GM12878 (cell line): ENCODE measurements around the gene ADCY10. TPM values are rescaled to one million over a fixed set of nuclear protein-coding genes. Genes with fewer than 3 reads are reported as not detected.

Experiments
- ATAC-seq: fragments of 200-7000 bp; cut with Tn5 transposase; 3 replicates; pipeline ENCODE4 v1.9.1; 2020; ENCODE audit warnings: mild to moderate bottlenecking, moderate library complexity
- BruUV-seq: library from RNA; stranded (reverse); fragments of 400-500 nt; replicated peaks from 2 replicates; lab custom pipeline; 2021; lab: Mats Ljungman, UMichigan
- CTCF ChIA-PET: fragments of 300-600 bp; sonication (Branson Sonifier 250); formaldehyde crosslinking; extraction: SDS; loops from one replicate; lab custom pipeline; 2021; ENCODE audit warnings: inconsistent platforms; lab: Yijun Ruan, JAX
- POLR2A ChIA-PET: fragments of 350-600 bp; formaldehyde crosslinking; extraction: SDS; loops from one replicate; lab custom pipeline; 2021; ENCODE audit warnings: inconsistent platforms; lab: Charles Lee
- RAD21 ChIA-PET: fragments of 300-600 bp; sonication (Branson Sonifier 250); formaldehyde crosslinking; loops from one replicate; lab custom pipeline; 2023; ENCODE audit warnings: antibody characterized with exemption; ENCODE audit not compliant: unreplicated experiment; lab: Charles Lee
- SMC1A ChIA-PET: fragments of 300-600 bp; sonication (Branson Sonifier 250); formaldehyde crosslinking; loops from one replicate; lab custom pipeline; 2023; ENCODE audit not compliant: unreplicated experiment, uncharacterized antibody; lab: Charles Lee
- DNase-seq: peaks from one replicate; pipeline ENCODE4 v3.0.0-alpha.2; 2011; ENCODE audit warnings: low read depth, low spot score
- FAIRE-seq: peaks from 3 replicates; lab custom pipeline; 2011; peaks lifted over from hg19 to GRCh38; lab: Jason Lieb, UNC
- H2AFZ ChIP-seq: 2 replicates; pipeline ENCODE4 v1.6.0; 2011; ENCODE audit warnings: low read depth, low read length, control low read depth; ENCODE audit not compliant: control insufficient read depth
- H3K27ac ChIP-seq: 2 replicates; pipeline ENCODE4 v1.5.1; 2011; ENCODE audit warnings: control low read depth; ENCODE audit not compliant: control insufficient read depth, insufficient read depth
- H3K27me3 ChIP-seq, 2 experiments: replicated peaks in 1 of 2; 2 replicates each; pipeline versions ENCODE4 v1.6.0 to v1.6.1; 2011; ENCODE audit warnings: low read length in 1 of 2; ENCODE audit not compliant: control insufficient read depth in 2 of 2, insufficient read depth in 2 of 2
- H3K36me3 ChIP-seq, 2 experiments: 2 replicates each; pipeline ENCODE4 v1.5.1; 2011; ENCODE audit warnings: low read length in 1 of 2; ENCODE audit not compliant: control insufficient read depth in 2 of 2, insufficient read depth in 2 of 2
- H3K4me1 ChIP-seq: 2 replicates; pipeline ENCODE4 v1.6.1; 2011; ENCODE audit warnings: mild to moderate bottlenecking, low read length, moderate library complexity, mixed read lengths; ENCODE audit not compliant: control insufficient read depth, insufficient read depth
- H3K4me2 ChIP-seq: 2 replicates; pipeline ENCODE4 v1.6.0; 2011; ENCODE audit warnings: control low read depth; ENCODE audit not compliant: control insufficient read depth, insufficient read depth
- H3K4me3 ChIP-seq: fragments of 200-600 bp; sonication (generic); 2 replicates; pipeline ENCODE4 v1.5.1; 2016
- H3K79me2 ChIP-seq: 2 replicates; pipeline ENCODE4 v1.6.0; 2011; ENCODE audit warnings: low read length; ENCODE audit not compliant: control insufficient read depth, insufficient read depth
- H3K9ac ChIP-seq: 2 replicates; pipeline ENCODE4 v1.8.0; 2011; ENCODE audit warnings: low read length, control low read depth, mixed read lengths; ENCODE audit not compliant: control insufficient read depth, insufficient read depth
- H3K9me3 ChIP-seq: replicated peaks from 3 replicates; pipeline ENCODE4 v1.5.1; 2011; ENCODE audit warnings: mild to moderate bottlenecking, low read length; ENCODE audit not compliant: control insufficient read depth, insufficient read depth
- H4K20me1 ChIP-seq: 2 replicates; pipeline ENCODE4 v1.6.0; 2011; ENCODE audit not compliant: control insufficient read depth, insufficient read depth
- BCL11A ChIP-seq: IDR thresholded peaks from 2 replicates; pipeline ENCODE4 v1.6.1; 2011; ENCODE audit warnings: low read depth, low read length
- SMC3 ChIP-seq: IDR thresholded peaks from 2 replicates; pipeline ENCODE4 v1.6.1; 2011; ENCODE audit warnings: low read length, improper control_type of control experiment, borderline replicate concordance
- SPI1 ChIP-seq: IDR thresholded peaks from 2 replicates; pipeline ENCODE4 v1.6.1; 2011; ENCODE audit warnings: low read depth, mild to moderate bottlenecking, low read length, moderate library complexity, borderline replicate concordance; ENCODE audit not compliant: insufficient read depth
- SUZ12 ChIP-seq: fragments of 200-600 bp; sonication (generic); IDR thresholded peaks from one replicate; pipeline ENCODE4 v1.6.1; 2018; ENCODE audit warnings: antibody characterized with exemption, mild to moderate bottlenecking; ENCODE audit not compliant: unreplicated experiment
- TAF1 ChIP-seq: IDR thresholded peaks from 2 replicates; pipeline ENCODE4 v1.6.1; 2011; ENCODE audit warnings: mild to moderate bottlenecking, low read depth, low read length, borderline replicate concordance
- ZBED1 ChIP-seq: IDR thresholded peaks from 2 replicates; pipeline ENCODE4 v1.6.1; 2016; ENCODE audit warnings: borderline replicate concordance
- ZSCAN29 ChIP-seq: fragments of 450-650 bp; IDR thresholded peaks from 2 replicates; pipeline ENCODE4 v1.6.1; 2017; ENCODE audit warnings: mild to moderate bottlenecking, moderate library complexity
- WGBS: methylation state at CpG from one replicate; pipeline ENCODE4 v1.1.6; 2016; ENCODE audit warnings: low lambda C conversion rate; ENCODE audit not compliant: insufficient replicate concordance, insufficient coverage; ENCODE audit errors: missing lambda C conversion rate; 5-methylcytosine and 5-hydroxymethylcytosine counted together
- in situ Hi-C: fragments of 300-500 bp; cut with MboI; formaldehyde crosslinking; loops from 9 replicates; pipeline ENCODE4 v1.14.3; 2018; ENCODE audit warnings: mixed read lengths
- intact Hi-C: fragments of 100-400 bp; cut with micrococcal nuclease; formaldehyde crosslinking; loops from one replicate; pipeline ENCODE4 v1.14.2; 2022; ENCODE audit not compliant: unreplicated experiment
- polyA plus RNA-seq, 11 experiments: library from polyadenylated mRNA; depleted of rRNA in 4 of 11; unstranded in 6 of 11; stranded (reverse) in 5 of 11; fragments of >200 nt; fragmentation: Nextera tagmentation in 4 of 11; fragmentation: Illumina TruSeq in 1 of 11; extraction: Ambion mirVana in 4 of 11; extraction: Trizol in 1 of 11; gene quantifications; 1 replicate in 1 of 11; 2 replicates in 10 of 11; pipeline versions ENCODE4 v1.2.1 to v1.2.3, GENCODE V29; 2011 to 2016; ENCODE audit warnings: inconsistent platforms in 2 of 11, missing spikeins in 2 of 11, low read depth in 1 of 11
- total RNA-seq, 4 experiments: library from RNA; depleted of rRNA in 3 of 4; stranded (reverse); fragments of >200 nt in 3 of 4; fragmentation: Illumina TruSeq in 1 of 4; extraction: Trizol in 1 of 4; gene quantifications; 2 replicates each; pipeline versions ENCODE4 v1.2.1 to v1.2.3, GENCODE V29; 2013 to 2021
- TF ChIP-seq, protein P1 (sequence below): fragments of 450-650 bp; IDR thresholded peaks from 2 replicates; pipeline ENCODE4 v1.6.1; 2016; ENCODE audit warnings: mild to moderate bottlenecking

The ADCY10 gene
- total and polyA plus RNA-seq, 10 of the 15 experiments (the other 5 are each of a cell fraction or from before 2014, with no cell fraction given) = 0.13 to 0.22 TPM; not detected in 8

DNA sequence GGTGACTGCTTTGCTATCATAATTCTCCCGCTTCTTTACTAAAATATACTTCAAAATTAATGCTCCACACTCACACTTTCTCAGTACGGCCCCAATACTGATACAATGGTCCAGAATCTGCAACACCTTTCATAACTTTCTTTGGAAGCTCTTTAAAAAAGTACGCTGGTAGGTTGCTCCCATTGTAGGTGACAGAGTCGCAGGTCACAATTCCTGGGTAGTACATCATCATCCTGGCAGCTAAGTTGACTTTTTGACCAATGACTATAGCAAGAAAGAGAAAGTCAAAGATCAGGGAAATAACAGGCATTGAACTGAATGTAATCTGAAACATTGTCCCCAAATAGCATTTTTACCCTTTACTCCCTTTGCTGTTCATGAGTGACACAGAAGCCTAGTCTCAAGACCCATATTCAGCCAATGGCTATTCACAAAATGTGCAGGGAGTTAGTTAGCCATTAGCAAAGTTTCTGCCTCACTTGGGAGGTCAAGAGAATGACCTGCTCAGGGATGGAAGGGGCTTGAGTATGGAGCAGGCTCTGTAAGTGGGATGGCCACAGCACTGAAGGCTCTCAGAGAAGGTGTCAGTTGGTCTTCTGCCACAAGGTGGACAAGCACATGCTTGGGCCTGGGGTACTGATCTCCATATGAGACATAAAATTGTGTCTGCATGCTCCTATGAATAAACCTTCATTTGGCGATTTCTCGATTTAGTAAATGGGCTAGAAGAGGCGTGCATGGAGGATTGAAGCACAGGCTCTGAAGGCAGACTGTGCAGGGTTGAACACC, 35.4 kb downstream of the ADCY10 start:
- no TSS peak for BruUV-seq
- in situ Hi-C loops (no loop called here), intact Hi-C loops (no loop called here)
- H4K20me1 ChIP-seq = no peaks in the 10 kb centered on the region
- H2AFZ ChIP-seq = no peak overlapping the region
- no peaks in the 10 kb centered on the region for H3K4me1 ChIP-seq
- no peaks in the 10 kb centered on the region for H3K36me3 ChIP-seq
- WGBS = 60% methylated on average over 7 of the region's 7 CpGs
- ChIA-PET SMC1A (interaction anchor here (0.6 kb wide), 1 partner anchor 8 kb away, joined by 3 read pairs; no protein-coding TSS in a partner anchor), POLR2A (no interaction called here), CTCF (interaction anchor here (0.9 to 1.3 kb wide), 3 partner anchors 43 to 204 kb away, joined by 3 to 4 read pairs (median 3); no protein-coding TSS in a partner anchor), RAD21 (no interaction called here)
- H3K4me3 ChIP-seq = no peak overlapping the region
- ATAC-seq = 0 out of 3 replicates have a peak, but pooled peaks have one; percentile 32
- no peak for FAIRE-seq
- no peaks in the 10 kb centered on the region for H3K9me3 ChIP-seq
- H3K27ac ChIP-seq = no peak overlapping the region
- no peak overlapping the region for H3K4me2 ChIP-seq
- TF ChIP-seq BCL11A = no peak
- TF ChIP-seq SMC3 = no peak
- TF ChIP-seq TAF1 = no peak
- TF ChIP-seq SUZ12 = no peak
- TF ChIP-seq, protein P1, sequence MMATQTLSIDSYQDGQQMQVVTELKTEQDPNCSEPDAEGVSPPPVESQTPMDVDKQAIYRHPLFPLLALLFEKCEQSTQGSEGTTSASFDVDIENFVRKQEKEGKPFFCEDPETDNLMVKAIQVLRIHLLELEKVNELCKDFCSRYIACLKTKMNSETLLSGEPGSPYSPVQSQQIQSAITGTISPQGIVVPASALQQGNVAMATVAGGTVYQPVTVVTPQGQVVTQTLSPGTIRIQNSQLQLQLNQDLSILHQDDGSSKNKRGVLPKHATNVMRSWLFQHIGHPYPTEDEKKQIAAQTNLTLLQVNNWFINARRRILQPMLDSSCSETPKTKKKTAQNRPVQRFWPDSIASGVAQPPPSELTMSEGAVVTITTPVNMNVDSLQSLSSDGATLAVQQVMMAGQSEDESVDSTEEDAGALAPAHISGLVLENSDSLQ = no peak
- no peak for TF ChIP-seq ZSCAN29
- TF ChIP-seq ZBED1 = no peak
- no peak for TF ChIP-seq SPI1
- no peaks in the 10 kb centered on the region for H3K79me2 ChIP-seq
- no peaks in the 10 kb centered on the region for H3K27me3 ChIP-seq
- H3K9ac ChIP-seq = no peak overlapping the region
- DNase-seq = no peak
